Fibroblast of lung (primary cell): ENCODE results near the gene FAU.

Experiments
- CTCF ChIP-seq, 2 donors: IDR thresholded peaks in 1 of 2; conservative IDR thresholded peaks in 1 of 2; 1 replicate in 1 of 2; 2 replicates in 1 of 2; pipeline ENCODE4 v1.5.1; 2011 to 2012; ENCODE audit warnings: low read length in 2 of 2, control low read depth in 1 of 2, inconsistent platforms in 1 of 2, low read depth in 1 of 2, mild to moderate bottlenecking in 1 of 2
- EZH2 ChIP-seq: IDR thresholded peaks from 2 replicates; pipeline ENCODE4 v1.5.1; 2012; ENCODE audit warnings: low read length, control low read depth, mild to moderate bottlenecking; ENCODE audit errors: missing control alignments

GRCh38 chr11:65124480-65125196 is 2.7 kb upstream of the FAU start:
- TF ChIP-seq CTCF (conservative IDR thresholded peaks at IDR 0.05 in 1 of 2, IDR thresholded peaks at IDR 0.05 in 1 of 2; ENCODE audit: low read depth in 1 of 2, low read length in 2 of 2) (no peak), EZH2 (no peak)
